Breast epithelium (tissue), 3 donors: ENCODE measurements around the gene MAPT.

Experiments
- POLR2A ChIP-seq: fragments of 450-650 bp; IDR thresholded peaks from one replicate; pipeline ENCODE4 v1.6.1; 2016; ENCODE audit warnings: antibody characterized with exemption, mild to moderate bottlenecking, moderate library complexity
- TF ChIP-seq, protein P1 (sequence below), 3 donors: fragments of 450-650 bp; IDR thresholded peaks; one replicate each; pipeline ENCODE4 v1.5.1; 2016 to 2017; ENCODE audit warnings: antibody characterized with exemption in 3 of 3, mild to moderate bottlenecking in 3 of 3, moderate library complexity in 3 of 3

GRCh38 chr17:45869676-45870341, 24.5 kb upstream of the MAPT start:
- TF ChIP-seq, protein P1, sequence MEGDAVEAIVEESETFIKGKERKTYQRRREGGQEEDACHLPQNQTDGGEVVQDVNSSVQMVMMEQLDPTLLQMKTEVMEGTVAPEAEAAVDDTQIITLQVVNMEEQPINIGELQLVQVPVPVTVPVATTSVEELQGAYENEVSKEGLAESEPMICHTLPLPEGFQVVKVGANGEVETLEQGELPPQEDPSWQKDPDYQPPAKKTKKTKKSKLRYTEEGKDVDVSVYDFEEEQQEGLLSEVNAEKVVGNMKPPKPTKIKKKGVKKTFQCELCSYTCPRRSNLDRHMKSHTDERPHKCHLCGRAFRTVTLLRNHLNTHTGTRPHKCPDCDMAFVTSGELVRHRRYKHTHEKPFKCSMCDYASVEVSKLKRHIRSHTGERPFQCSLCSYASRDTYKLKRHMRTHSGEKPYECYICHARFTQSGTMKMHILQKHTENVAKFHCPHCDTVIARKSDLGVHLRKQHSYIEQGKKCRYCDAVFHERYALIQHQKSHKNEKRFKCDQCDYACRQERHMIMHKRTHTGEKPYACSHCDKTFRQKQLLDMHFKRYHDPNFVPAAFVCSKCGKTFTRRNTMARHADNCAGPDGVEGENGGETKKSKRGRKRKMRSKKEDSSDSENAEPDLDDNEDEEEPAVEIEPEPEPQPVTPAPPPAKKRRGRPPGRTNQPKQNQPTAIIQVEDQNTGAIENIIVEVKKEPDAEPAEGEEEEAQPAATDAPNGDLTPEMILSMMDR (IDR thresholded peaks at IDR 0.05): no peak
- no peak for TF ChIP-seq POLR2A
